IgD-negative memory B cell (primary cell): ENCODE data around the gene ZNF32. TPM values are rescaled to one million over a fixed set of nuclear protein-coding genes. Genes with fewer than 3 reads are reported as not detected.
"Not testable (repeated sequence)": the region's sequence is repeated elsewhere in the genome, so short reads cannot be mapped to it uniquely, and the experiment has no call there.

Experiments
- H3K27ac Mint-ChIP-seq, 3 donors: one replicate each; pipeline ENCODE4 v1.8.0; 2020 to 2022; ENCODE audit warnings: mild to moderate bottlenecking in 3 of 3, mixed read lengths in 3 of 3, moderate library complexity in 1 of 3
- H3K27me3 Mint-ChIP-seq: one replicate; pipeline ENCODE4 v1.8.0; 2021; ENCODE audit warnings: mixed read lengths
- H3K36me3 Mint-ChIP-seq: one replicate; pipeline ENCODE4 v1.8.0; 2020; ENCODE audit warnings: mild to moderate bottlenecking, mixed read lengths
- H3K4me1 Mint-ChIP-seq, 3 donors: one replicate each; pipeline ENCODE4 v1.8.0; 2020 to 2022; ENCODE audit warnings: mixed read lengths in 3 of 3, mild to moderate bottlenecking in 1 of 3
- H3K4me3 Mint-ChIP-seq, 4 donors: one replicate each; pipeline ENCODE4 v1.8.0; 2020 to 2022; ENCODE audit warnings: mild to moderate bottlenecking in 4 of 4, mixed read lengths in 4 of 4, moderate library complexity in 3 of 4
- H3K9me3 Mint-ChIP-seq, 3 donors: one replicate each; pipeline ENCODE4 v1.8.0; 2020 to 2021; ENCODE audit warnings: mixed read lengths in 3 of 3, mild to moderate bottlenecking in 1 of 3
- polyA plus RNA-seq: library from polyadenylated mRNA; unstranded; fragments of 300-500 nt; fragmentation: Illumina TruSeq; gene quantifications from one replicate; pipeline ENCODE4 v1.2.3, GENCODE V29; 2021

Gene ZNF32
- polyA plus RNA-seq, 1 donor from 2014 or later = 62.2 TPM

DNA sequence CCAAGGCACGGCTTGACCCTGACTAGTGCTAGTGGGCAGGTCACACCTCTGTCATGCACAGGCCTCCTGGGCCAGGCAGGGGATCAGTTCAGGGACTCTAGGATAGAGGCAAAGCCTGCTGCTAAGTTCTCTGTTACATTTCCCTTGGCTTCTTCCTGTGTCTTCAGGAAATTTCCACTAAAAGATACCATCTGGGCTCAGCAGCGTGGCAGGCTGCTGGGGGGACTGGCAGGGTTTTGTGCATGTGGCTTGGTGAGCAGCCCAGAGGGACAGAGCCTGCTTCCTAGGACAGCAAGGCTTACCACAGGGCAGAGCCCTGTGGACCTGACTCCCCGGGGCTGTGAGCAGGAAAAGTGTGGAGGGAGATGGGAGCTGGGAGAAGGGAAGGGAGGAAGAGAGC, 20.7 kb upstream of the ZNF32 start:
- Mint-ChIP-seq H3K9me3 (no peaks in the 10 kb centered on the region), H3K4me3 (no peak overlapping the region), H3K36me3 (no peaks in the 10 kb centered on the region)

DNA sequence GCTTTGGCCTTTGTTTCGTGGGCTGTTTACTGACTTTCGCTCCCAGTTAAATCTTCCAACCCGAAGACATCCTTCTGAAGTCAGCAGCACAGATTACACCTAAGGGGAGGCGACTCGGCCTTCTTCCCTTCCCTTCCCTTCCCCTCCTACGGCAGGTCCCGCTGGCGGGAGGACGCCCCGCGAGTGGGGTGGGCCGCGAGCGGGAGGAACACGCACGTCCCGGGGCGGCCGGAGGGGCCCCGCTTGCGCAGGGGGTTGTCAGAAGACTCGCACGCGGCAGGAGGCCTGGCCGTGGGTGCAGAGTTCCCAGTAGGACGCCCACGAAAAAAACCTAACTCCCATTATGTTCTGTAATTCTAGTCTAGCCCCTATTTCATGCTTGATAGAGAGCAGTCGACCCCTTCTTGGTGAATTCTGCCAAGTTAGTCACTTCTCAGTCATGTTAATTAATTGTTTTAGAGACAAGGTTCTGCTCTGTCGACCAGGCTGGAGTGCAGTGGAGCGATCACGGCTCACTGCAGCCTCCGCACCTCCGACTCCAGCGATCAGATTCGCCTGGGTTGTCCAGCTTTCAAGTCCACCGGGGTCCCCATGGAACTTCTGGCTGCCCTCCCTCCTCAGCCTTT, 19.2 kb upstream of the ZNF32 start:
- no peak overlapping the region for H3K4me3 Mint-ChIP-seq
- no peaks in the 10 kb centered on the region for H3K36me3 Mint-ChIP-seq
- H3K9me3 Mint-ChIP-seq = peaks cover 0 to 5% (median 4%) of the 10 kb centered on the region in 3 donors
- H3K27me3 Mint-ChIP-seq = peaks cover 21% of the 10 kb centered on the region
- peaks cover 0 to 7% (median 1%) of the 10 kb centered on the region in 3 donors for H3K4me1 Mint-ChIP-seq
- no peak overlapping the region for H3K27ac Mint-ChIP-seq

More for the DNA sequence above, 20.7 kb upstream of the ZNF32 start:
- H3K27me3 Mint-ChIP-seq = peaks cover 21% of the 10 kb centered on the region
- no peak overlapping the region for H3K27ac Mint-ChIP-seq
- H3K4me1 Mint-ChIP-seq = peaks cover 0 to 7% (median 1%) of the 10 kb centered on the region in 3 donors

DNA sequence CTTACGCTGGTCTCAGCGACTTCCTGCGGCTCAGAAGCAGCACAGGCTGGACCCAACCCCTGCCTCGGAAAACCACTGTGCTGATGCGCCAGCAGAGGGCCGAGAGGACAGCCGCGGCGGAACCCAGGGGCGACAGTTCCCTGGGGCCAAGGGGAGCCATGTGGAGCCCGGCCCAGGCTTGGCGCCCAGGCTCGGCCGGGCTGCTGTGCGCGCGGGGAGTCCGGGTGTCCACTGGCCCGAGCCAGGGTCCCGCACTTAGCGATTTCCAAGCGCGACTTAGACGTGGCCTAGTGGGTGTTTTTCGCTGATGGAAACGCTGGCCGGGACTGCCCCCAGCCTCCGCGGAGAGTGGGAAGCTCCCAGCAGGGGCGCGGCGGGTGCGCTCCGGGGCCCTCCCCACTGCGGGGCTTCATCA, 18.6 kb upstream of the ZNF32 start:
- Mint-ChIP-seq H3K9me3 (peaks cover 0 to 6% (median 4%) of the 10 kb centered on the region in 3 donors), H3K4me1 (peaks cover 0 to 7% (median 1%) of the 10 kb centered on the region in 3 donors), H3K27me3 (peaks cover 21% of the 10 kb centered on the region), H3K27ac (no peak overlapping the region), H3K4me3 (no peak overlapping the region), H3K36me3 (no peaks in the 10 kb centered on the region)

GRCh38 chr10:43666552-43666951, 17.9 kb upstream of the ZNF32 start:
- Mint-ChIP-seq H3K27ac (no peak overlapping the region), H3K27me3 (peaks cover 23% of the 10 kb centered on the region)

GRCh38 chr10:43665054-43665453, 16.4 kb upstream of the ZNF32 start:
- no peaks in the 10 kb centered on the region for H3K36me3 Mint-ChIP-seq
- peaks cover 21% of the 10 kb centered on the region for H3K27me3 Mint-ChIP-seq
- peaks cover 0 to 4% (median 1%) of the 10 kb centered on the region in 3 donors for H3K4me1 Mint-ChIP-seq
- H3K27ac Mint-ChIP-seq = no peak overlapping the region
- H3K4me3 Mint-ChIP-seq = no peak overlapping the region
- peaks cover 0 to 9% (median 4%) of the 10 kb centered on the region in 3 donors for H3K9me3 Mint-ChIP-seq

More at GRCh38 chr10:43666552-43666951, 17.9 kb upstream of the ZNF32 start:
- H3K36me3 Mint-ChIP-seq = no peaks in the 10 kb centered on the region
- H3K9me3 Mint-ChIP-seq = peaks cover 0 to 9% (median 4%) of the 10 kb centered on the region in 3 donors
- peaks cover 0 to 5% (median 1%) of the 10 kb centered on the region in 3 donors for H3K4me1 Mint-ChIP-seq
- H3K4me3 Mint-ChIP-seq = no peak overlapping the region

DNA sequence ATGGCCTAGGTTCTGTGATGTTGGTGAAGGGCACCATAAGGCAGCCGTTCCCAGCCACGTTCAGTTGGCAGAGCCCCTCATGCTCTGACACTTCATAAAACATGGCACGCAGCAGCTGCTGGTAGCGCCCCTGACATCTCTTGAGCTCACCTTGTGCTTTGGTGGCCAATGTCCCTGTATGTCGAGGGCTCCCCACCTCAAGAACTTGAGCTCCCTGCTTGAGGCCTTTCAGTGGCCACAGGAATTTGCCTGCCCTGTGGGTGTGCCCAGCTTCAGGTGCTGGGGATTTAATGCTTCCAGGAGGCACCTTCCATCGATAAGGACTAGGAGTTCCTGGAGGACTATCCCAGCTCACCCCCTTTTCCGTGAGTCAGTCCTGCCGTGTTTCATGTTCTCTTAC, 9.5 kb upstream of the ZNF32 start:
- no peak overlapping the region for H3K27ac Mint-ChIP-seq
- H3K9me3 Mint-ChIP-seq = peaks cover 0 to 8% (median 0%) of the 10 kb centered on the region in 3 donors
- H3K36me3 Mint-ChIP-seq = no peaks in the 10 kb centered on the region
- no peak overlapping the region for H3K4me3 Mint-ChIP-seq
- H3K27me3 Mint-ChIP-seq = peaks cover 9% of the 10 kb centered on the region
- no peaks in the 10 kb centered on the region for H3K4me1 Mint-ChIP-seq

DNA sequence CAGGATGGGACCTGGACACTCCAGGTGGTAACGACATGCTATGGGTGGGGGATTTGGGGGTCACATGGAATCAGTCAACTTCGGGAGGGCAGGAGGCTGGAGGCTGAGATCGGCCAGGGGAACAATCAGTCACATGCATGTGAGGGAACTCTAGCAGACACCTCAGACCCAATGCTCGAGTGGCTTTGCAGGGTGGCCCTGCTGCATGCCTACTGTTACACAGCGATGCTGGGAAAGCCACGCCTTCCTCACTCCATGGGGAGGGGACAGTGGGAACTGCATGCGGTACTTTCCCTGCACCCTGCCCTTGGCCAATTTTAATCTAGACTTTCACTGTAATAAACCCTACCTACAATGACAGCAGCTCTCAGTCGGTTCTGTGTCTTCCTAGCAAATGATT, 6.6 kb upstream of the ZNF32 start:
- Mint-ChIP-seq H3K4me1 (no peaks in the 10 kb centered on the region), H3K9me3 (no peaks in the 10 kb centered on the region), H3K27ac (no peak overlapping the region), H3K4me3 (no peak overlapping the region), H3K27me3 (peaks cover 7% of the 10 kb centered on the region), H3K36me3 (no peaks in the 10 kb centered on the region)

- no peaks in the 10 kb centered on the region for H3K36me3 Mint-ChIP-seq
- H3K9me3 Mint-ChIP-seq = no peaks in the 10 kb centered on the region
- H3K4me1 Mint-ChIP-seq = peaks cover 4 to 6% (median 6%) of the 10 kb centered on the region in 3 donors
- peaks cover 8% of the 10 kb centered on the region for H3K27me3 Mint-ChIP-seq
- no peak overlapping the region for H3K4me3 Mint-ChIP-seq
- no peak overlapping the region for H3K27ac Mint-ChIP-seq
These were observed 5.1 kb upstream of the ZNF32 start for GRCh38 chr10:43653746-43654145.

GRCh38 chr10:43649185-43649523, 473 bp upstream of the ZNF32 start:
- peaks cover 5 to 13% (median 11%) of the 10 kb centered on the region in 3 donors for H3K9me3 Mint-ChIP-seq
- H3K4me1 Mint-ChIP-seq = peaks cover 5 to 9% (median 7%) of the 10 kb centered on the region in 3 donors
- peaks cover 1% of the 10 kb centered on the region for H3K27me3 Mint-ChIP-seq
- peaks cover 12% of the 10 kb centered on the region for H3K36me3 Mint-ChIP-seq
- peak overlapping the region; percentile 68 to 82 (median 81) for H3K27ac Mint-ChIP-seq
- peak overlapping the region; percentile 91 to 99 (median 98) for H3K4me3 Mint-ChIP-seq

- Mint-ChIP-seq H3K27ac (peak overlapping the region; percentile 64 to 97 (median 80)), H3K36me3 (peaks cover 18% of the 10 kb centered on the region), H3K9me3 (peaks cover 5 to 17% (median 15%) of the 10 kb centered on the region in 3 donors), H3K4me3 (peak overlapping the region; percentile 91 to 99 (median 96)), H3K4me1 (peaks cover 5 to 9% (median 7%) of the 10 kb centered on the region in 3 donors), H3K27me3 (peaks cover 1% of the 10 kb centered on the region)
These were observed 635 bp downstream of the ZNF32 start for GRCh38 chr10:43648095-43648397.

DNA sequence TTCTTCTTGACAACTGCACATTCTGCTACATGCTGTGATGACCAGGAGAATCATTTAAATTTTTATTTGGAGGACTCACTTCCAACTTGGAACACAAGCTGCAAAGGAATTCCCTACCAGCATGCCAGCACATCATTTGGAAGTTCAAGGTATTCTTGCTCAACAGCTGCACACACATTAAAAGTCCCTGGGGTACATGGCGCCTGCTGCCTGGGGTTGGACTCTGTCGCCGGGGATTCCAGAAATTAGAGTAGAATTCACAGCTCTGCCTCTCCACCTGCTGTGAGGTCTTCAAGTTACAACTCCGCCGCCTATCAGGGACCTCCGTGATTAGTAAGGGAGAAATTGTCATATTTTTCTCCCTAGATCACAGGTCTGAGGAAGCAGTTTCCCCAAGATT, 1.1 kb downstream of the ZNF32 start:
- Mint-ChIP-seq H3K4me3 (peak overlapping the region; percentile 91 to 99 (median 96)), H3K27ac (peak overlapping the region; percentile 64 to 97 (median 80)), H3K27me3 (peaks cover 1% of the 10 kb centered on the region), H3K9me3 (peaks cover 5 to 18% (median 17%) of the 10 kb centered on the region in 3 donors), H3K4me1 (peaks cover 5 to 9% (median 7%) of the 10 kb centered on the region in 3 donors), H3K36me3 (peaks cover 18% of the 10 kb centered on the region)

- peaks cover 1% of the 10 kb centered on the region for H3K27me3 Mint-ChIP-seq
- peaks cover 5 to 18% (median 17%) of the 10 kb centered on the region in 3 donors for H3K9me3 Mint-ChIP-seq
- H3K27ac Mint-ChIP-seq = no peak overlapping the region
- peaks cover 5 to 9% (median 7%) of the 10 kb centered on the region in 3 donors for H3K4me1 Mint-ChIP-seq
- peak overlapping the region in 3 of 4 donors; percentile 18 to 73 (median 34) for H3K4me3 Mint-ChIP-seq
- H3K36me3 Mint-ChIP-seq = peaks cover 18% of the 10 kb centered on the region
These were observed 2.8 kb downstream of the ZNF32 start for GRCh38 chr10:43645866-43646265.

DNA sequence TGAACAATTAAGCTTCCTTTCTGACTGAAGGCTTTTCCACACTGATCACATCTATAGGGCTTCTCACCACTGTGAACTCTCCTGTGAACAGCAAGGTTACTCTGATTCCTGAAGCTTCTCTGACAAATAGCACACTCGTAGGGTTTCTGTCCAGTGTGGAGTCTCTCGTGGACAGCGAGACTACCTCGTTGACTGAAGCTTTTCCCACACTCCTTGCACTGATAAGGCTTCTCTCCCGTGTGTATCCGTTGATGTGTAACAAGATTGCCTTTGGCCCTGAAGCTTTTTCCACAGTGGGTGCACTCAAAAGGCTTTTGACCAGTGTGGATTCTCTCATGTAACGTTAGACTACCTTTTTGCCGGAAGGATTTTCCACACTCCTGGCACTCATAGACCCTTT, 4.4 kb downstream of the ZNF32 start:
- peaks cover 5 to 19% (median 18%) of the 10 kb centered on the region in 3 donors for H3K9me3 Mint-ChIP-seq
- H3K36me3 Mint-ChIP-seq = peaks cover 18% of the 10 kb centered on the region
- H3K27me3 Mint-ChIP-seq = no peaks in the 10 kb centered on the region
- no peak overlapping the region for H3K27ac Mint-ChIP-seq
- H3K4me1 Mint-ChIP-seq = peaks cover 5 to 7% (median 6%) of the 10 kb centered on the region in 3 donors
- no peak overlapping the region for H3K4me3 Mint-ChIP-seq

DNA sequence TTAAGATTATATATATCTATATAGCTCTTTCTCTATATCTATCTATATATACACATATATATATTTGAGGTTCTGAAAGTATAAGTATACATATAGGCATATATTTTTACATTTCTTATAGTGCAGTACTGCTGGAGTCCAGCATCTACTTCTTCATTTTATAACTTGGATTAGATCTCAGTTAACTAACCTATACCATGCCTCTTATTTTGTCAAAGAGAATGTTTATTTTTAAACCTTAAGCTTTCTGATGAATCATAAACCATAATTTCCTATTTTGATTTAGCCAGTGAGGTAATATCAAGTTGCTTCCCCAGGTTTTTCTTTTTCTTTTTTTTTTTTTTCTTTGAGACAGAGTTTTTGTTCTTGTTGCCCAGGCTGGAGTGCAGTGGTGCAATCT, 8.1 kb downstream of the ZNF32 start:
- H3K27me3 Mint-ChIP-seq = no peaks in the 10 kb centered on the region
- H3K4me3 Mint-ChIP-seq = no peak overlapping the region
- no peak overlapping the region for H3K27ac Mint-ChIP-seq
- peaks cover 13% of the 10 kb centered on the region for H3K36me3 Mint-ChIP-seq
- H3K4me1 Mint-ChIP-seq = no peaks in the 10 kb centered on the region
- H3K9me3 Mint-ChIP-seq = peaks cover 1 to 36% (median 31%) of the 10 kb centered on the region in 3 donors

DNA sequence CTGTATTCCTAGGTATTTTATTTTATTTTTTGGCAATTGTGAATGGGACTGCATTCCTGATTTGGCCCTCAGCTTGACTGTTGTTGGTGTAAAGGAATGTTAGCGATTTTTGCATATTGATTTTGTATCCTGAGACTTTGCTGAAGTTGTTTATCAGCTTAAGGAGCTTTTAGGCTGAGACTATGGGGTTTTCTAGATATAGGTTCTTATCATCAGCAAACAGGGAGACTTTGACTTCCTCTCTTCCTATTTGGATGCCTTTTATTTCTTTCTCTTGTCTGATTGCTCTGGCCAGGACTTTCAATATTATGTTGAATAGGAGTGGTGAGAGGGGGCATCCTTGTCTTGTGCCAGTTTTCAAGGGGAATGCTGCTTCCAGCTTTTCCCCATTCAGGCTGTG, 12.9 kb downstream of the ZNF32 start:
- peaks cover 8 to 43% (median 27%) of the 10 kb centered on the region in 3 donors for H3K9me3 Mint-ChIP-seq
- H3K36me3 Mint-ChIP-seq, H3K27ac Mint-ChIP-seq, H3K27me3 Mint-ChIP-seq, H3K4me1 Mint-ChIP-seq, H3K4me3 Mint-ChIP-seq: not testable (repeated sequence)

- Mint-ChIP-seq H3K4me3 (no peak overlapping the region), H3K36me3 (no peaks in the 10 kb centered on the region), H3K9me3 (peaks cover 3 to 21% (median 5%) of the 10 kb centered on the region in 3 donors), H3K4me1 (no peaks in the 10 kb centered on the region), H3K27ac (no peak overlapping the region), H3K27me3 (no peaks in the 10 kb centered on the region)
These were observed 19.7 kb downstream of the ZNF32 start for GRCh38 chr10:43628956-43629355.
